Measurements from ENCODE around the gene PLK1.

PLK1 gene

DNA sequence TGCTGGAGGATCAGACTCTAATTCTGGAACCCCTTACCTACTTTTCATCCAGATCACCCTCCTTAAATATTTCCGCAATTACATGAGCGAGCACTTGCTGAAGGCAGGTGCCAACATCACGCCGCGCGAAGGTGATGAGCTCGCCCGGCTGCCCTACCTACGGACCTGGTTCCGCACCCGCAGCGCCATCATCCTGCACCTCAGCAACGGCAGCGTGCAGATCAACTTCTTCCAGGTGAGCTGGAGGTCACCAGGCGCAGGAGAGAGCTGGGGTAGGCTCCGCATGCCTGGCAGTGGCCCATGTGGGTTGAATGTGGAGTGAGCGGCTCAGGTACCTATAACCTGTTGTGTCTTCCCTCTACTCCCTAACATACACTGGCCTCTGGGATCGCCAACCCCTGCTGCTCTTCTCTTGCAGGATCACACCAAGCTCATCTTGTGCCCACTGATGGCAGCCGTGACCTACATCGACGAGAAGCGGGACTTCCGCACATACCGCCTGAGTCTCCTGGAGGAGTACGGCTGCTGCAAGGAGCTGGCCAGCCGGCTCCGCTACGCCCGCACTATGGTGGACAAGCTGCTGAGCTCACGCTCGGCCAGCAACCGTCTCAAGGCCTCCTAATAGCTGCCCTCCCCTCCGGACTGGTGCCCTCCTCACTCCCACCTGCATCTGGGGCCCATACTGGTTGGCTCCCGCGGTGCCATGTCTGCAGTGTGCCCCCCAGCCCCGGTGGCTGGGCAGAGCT lies 10.9 kb downstream of the PLK1 start:
- TF ChIP-seq FOXP2 (optimal IDR thresholded peaks at IDR 0.05; ENCODE audit: borderline replicate concordance, extremely low read depth, extremely low read length, insufficient read depth) (no peak), POLR2AphosphoS5 (IDR thresholded peaks at IDR 0.05; ENCODE audit: low read depth, low read length) (no peak), REST (IDR thresholded peaks at IDR 0.05; ENCODE audit: insufficient read depth in 1 of 2, low read depth in 2 of 2, low read length in 2 of 2) (no peak), SIN3A (IDR thresholded peaks at IDR 0.05; ENCODE audit: borderline replicate concordance, insufficient read depth, low read length) (no peak), TAF1 (IDR thresholded peaks at IDR 0.05; ENCODE audit: borderline replicate concordance, insufficient read depth, low read length) (no peak)

GRCh38 chr16:23690771-23691482 lies 12.2 kb downstream of the PLK1 start:
- no peak for TF ChIP-seq SIN3A (IDR thresholded peaks at IDR 0.05; ENCODE audit: borderline replicate concordance, insufficient read depth, low read length)
- TF ChIP-seq FOXP2 (optimal IDR thresholded peaks at IDR 0.05; ENCODE audit: borderline replicate concordance, extremely low read depth, extremely low read length, insufficient read depth), result no peak
- no peak; the same call in 1 of the 2 replicates for TF ChIP-seq POLR2AphosphoS5 (IDR thresholded peaks at IDR 0.05; ENCODE audit: low read depth, low read length)
- no peak for TF ChIP-seq TAF1 (IDR thresholded peaks at IDR 0.05; ENCODE audit: borderline replicate concordance, insufficient read depth, low read length)
- TF ChIP-seq REST (IDR thresholded peaks at IDR 0.05; ENCODE audit: insufficient read depth in 1 of 2, low read depth in 2 of 2, low read length in 2 of 2), result no peak

DNA sequence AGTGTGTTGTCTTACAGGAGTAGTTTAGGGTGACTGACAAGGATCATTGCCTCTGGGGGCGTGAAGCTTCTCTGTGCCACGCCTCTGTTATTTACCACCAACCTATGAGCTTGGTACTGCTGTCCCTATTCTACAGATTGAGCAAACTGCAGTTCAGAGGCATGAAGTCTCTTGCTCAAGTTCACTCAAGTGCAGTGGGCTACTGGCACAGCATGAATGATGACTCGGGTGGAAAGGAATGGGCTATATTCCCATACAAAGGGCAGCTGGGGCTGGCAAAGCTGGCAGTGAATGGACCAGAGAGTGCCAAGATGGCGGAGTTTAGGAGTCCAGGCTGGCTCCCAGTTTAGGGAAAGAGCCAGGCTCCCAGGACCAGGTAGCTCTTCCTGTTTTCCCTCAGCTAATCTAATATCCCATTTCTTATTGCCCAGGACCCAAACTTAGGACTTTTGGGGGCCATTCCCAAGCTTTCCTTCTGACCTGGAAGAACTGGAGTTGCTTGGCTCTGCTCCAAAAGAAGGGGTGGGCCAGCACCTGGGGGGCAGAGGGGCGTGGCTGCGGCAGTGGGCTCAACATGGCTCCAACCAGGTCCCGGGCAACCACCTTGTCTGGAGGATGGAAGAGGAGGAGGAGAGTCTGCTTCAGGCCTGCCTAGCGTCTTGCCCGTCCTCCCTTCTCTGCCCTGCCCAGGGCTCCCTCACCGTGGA lies 12.9 kb downstream of the PLK1 start:
- TF ChIP-seq SIN3A (IDR thresholded peaks at IDR 0.05; ENCODE audit: borderline replicate concordance, insufficient read depth, low read length) (no peak), FOXP2 (optimal IDR thresholded peaks at IDR 0.05; ENCODE audit: borderline replicate concordance, extremely low read depth, extremely low read length, insufficient read depth) (no peak), POLR2AphosphoS5 (IDR thresholded peaks at IDR 0.05; ENCODE audit: low read depth, low read length) (no peak), TAF1 (IDR thresholded peaks at IDR 0.05; ENCODE audit: borderline replicate concordance, insufficient read depth, low read length) (no peak), REST (IDR thresholded peaks at IDR 0.05; ENCODE audit: insufficient read depth in 1 of 2, low read depth in 2 of 2, low read length in 2 of 2) (no peak)

GRCh38 chr16:23692190-23692837 lies 13.6 kb downstream of the PLK1 start:
- TF ChIP-seq FOXP2 (optimal IDR thresholded peaks at IDR 0.05; ENCODE audit: borderline replicate concordance, extremely low read depth, extremely low read length, insufficient read depth) (no peak), POLR2AphosphoS5 (IDR thresholded peaks at IDR 0.05; ENCODE audit: low read depth, low read length) (no peak), REST (IDR thresholded peaks at IDR 0.05; ENCODE audit: insufficient read depth in 1 of 2, low read depth in 2 of 2, low read length in 2 of 2) (no peak), SIN3A (IDR thresholded peaks at IDR 0.05; ENCODE audit: borderline replicate concordance, insufficient read depth, low read length) (no peak), TAF1 (IDR thresholded peaks at IDR 0.05; ENCODE audit: borderline replicate concordance, insufficient read depth, low read length) (no peak)

All from PFSK-1 (cell line).